Breast epithelium (tissue), 3 donors: ENCODE results near the gene NHLRC1.

Experiments
- CTCF ChIP-seq, 3 donors: fragments of 450-650 bp; IDR thresholded peaks; one replicate each; pipeline ENCODE4 v1.5.1; 2016 to 2017; ENCODE audit warnings: antibody characterized with exemption in 3 of 3, mild to moderate bottlenecking in 3 of 3, moderate library complexity in 3 of 3
- POLR2A ChIP-seq: fragments of 450-650 bp; IDR thresholded peaks from one replicate; pipeline ENCODE4 v1.6.1; 2016; ENCODE audit warnings: antibody characterized with exemption, mild to moderate bottlenecking, moderate library complexity

GRCh38 chr6:18132346-18132745, 9.9 kb upstream of the NHLRC1 start:
- TF ChIP-seq POLR2A = no peak
- TF ChIP-seq CTCF (IDR thresholded peaks at IDR 0.05) = no peak
